ENCODE measurements around the gene DNAJA3.

Gene DNAJA3

DNA sequence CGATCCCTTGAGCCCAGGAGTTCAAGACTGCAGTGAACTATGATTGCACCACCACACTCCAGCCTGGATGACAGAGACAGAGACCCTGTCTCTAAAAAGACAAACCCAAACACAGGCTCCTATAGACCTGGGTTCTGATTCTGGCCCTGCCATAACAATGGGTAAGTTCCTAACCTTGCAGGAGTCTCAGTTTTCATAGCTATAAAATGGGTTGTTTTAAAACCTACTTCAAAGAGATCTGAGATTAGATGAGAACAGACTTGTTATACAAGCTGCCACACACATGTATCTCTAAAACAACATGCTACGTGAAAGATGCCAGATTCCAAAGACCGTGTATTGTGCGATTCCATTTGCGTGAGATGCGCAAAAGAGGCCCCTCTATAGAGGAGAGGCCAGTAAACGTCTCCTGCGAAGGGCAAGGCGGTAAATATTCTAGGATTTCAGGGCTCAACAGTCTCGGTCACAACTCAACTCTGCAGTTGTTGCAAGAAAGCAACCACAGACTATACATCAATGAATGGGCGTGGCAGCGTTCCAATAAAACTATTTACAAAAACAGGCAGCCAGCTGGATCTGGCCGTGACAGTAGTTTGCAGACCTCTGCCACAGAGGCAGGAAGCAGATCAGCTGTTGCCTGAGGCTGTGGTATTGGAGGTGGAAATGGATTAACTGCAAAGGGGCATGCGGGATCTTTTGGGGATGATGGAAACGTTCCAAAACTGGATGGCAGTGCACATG is 15.2 kb upstream of the DNAJA3 start:
- ChIA-PET POLR2A (interaction anchor here (0.9 kb wide), 1 partner anchor 18 kb away, joined by 3 read pairs; no protein-coding TSS in a partner anchor), CTCF (interaction anchor here (0.8 to 12.3 kb wide), 9 partner anchors 8 to 210 kb away, joined by 3 to 218 read pairs (median 6); no protein-coding TSS in a partner anchor)
- no peak overlapping the region for H3K4me3 ChIP-seq (ENCODE audit: low read depth, low read length)
- TF ChIP-seq, protein P1, sequence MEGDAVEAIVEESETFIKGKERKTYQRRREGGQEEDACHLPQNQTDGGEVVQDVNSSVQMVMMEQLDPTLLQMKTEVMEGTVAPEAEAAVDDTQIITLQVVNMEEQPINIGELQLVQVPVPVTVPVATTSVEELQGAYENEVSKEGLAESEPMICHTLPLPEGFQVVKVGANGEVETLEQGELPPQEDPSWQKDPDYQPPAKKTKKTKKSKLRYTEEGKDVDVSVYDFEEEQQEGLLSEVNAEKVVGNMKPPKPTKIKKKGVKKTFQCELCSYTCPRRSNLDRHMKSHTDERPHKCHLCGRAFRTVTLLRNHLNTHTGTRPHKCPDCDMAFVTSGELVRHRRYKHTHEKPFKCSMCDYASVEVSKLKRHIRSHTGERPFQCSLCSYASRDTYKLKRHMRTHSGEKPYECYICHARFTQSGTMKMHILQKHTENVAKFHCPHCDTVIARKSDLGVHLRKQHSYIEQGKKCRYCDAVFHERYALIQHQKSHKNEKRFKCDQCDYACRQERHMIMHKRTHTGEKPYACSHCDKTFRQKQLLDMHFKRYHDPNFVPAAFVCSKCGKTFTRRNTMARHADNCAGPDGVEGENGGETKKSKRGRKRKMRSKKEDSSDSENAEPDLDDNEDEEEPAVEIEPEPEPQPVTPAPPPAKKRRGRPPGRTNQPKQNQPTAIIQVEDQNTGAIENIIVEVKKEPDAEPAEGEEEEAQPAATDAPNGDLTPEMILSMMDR (IDR thresholded peaks at IDR 0.05; ENCODE audit: insufficient read depth, low read length, missing control alignments) = no peak
- DNase-seq (ENCODE audit: low read depth, low spot score) = peak; percentile 80

DNA sequence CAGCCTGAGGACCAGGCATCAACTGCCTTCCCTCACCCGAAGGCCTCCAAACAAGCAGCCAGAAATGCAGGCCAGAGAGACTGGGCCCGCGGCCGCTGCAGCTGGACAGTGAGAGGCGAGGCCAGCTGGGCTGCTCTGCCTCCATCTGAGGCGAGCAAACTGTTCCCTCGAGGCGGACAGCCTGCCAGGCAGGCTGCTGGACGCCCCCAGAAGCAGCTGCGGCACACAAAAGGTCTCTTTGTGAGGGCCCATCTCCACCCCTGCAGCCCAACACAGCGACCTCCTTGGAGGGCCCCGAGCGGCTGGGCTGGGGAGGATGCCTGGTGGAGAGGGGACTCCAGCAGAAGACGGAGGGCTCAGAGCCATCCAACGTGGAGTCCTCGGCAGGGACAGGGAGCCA is 14.0 kb upstream of the DNAJA3 start:
- ChIA-PET POLR2A (no interaction called here), CTCF (interaction anchor here (1.3 to 12.3 kb wide), 5 partner anchors 9 to 212 kb away, joined by 3 to 218 read pairs (median 6); no protein-coding TSS in a partner anchor)
- no peak for DNase-seq (ENCODE audit: low read depth, low spot score)

DNA sequence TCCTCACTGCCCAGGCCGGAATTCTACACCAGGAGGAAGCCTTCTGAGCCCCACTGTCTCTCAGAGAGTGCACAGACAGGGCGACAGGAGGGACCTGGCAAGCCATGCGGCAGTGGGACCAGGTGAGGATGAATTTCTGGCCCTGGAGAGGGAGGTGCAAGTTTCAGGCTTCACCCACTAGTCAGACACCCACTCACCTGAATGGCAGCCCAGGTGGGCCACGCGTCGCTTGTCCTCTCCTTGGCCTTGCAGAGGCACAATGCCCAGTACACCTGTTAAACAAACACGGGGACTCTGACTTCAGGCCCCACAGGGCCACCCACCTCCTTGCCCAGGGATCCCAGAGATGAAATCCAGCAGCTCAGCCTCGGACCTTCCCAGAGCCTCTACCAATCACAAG is 13.5 kb upstream of the DNAJA3 start:
- no peak overlapping the region for H3K4me3 ChIP-seq (ENCODE audit: low read depth, low read length)
- TF ChIP-seq, protein P1 (IDR thresholded peaks at IDR 0.05; ENCODE audit: insufficient read depth, low read length, missing control alignments) = no peak
- DNase-seq (ENCODE audit: low read depth, low spot score) = no peak
- POLR2A ChIA-PET = no interaction called here
- CTCF ChIA-PET = interaction anchor here (1.3 to 12.3 kb wide), 3 partner anchors 10 to 158 kb away, joined by 3 to 218 read pairs (median 6); no protein-coding TSS in a partner anchor

More for the DNA sequence above, 14.0 kb upstream of the DNAJA3 start:
- H3K4me3 ChIP-seq (ENCODE audit: low read depth, low read length) = no peak overlapping the region
- TF ChIP-seq, protein P1 (IDR thresholded peaks at IDR 0.05; ENCODE audit: insufficient read depth, low read length, missing control alignments) = no peak

DNA sequence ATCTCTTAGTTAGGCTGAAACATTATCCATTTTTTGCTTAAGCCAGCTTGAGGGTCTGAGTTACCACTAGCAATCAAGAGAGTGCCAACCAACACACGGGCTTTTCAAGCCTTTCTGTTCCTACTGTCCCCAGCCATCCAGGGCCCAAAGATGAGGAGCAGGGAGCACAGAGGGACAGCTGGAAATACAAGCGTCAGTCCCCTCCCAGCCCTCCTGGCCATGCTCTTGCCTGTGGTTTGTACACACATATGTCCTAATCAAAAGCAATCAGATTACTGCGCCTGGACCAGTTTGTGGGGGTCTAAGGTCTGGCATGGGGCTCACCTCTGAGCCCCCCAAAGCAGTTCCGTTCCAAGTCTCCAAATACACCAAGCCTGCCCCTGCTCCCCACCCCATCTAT is 12.8 kb upstream of the DNAJA3 start:
- ChIA-PET POLR2A (no interaction called here), CTCF (interaction anchor here (2.0 to 12.3 kb wide), 2 partner anchors 11 to 21 kb away, joined by 6 to 218 read pairs; no protein-coding TSS in a partner anchor)
- DNase-seq (ENCODE audit: low read depth, low spot score) = no peak
- TF ChIP-seq, protein P1 (IDR thresholded peaks at IDR 0.05; ENCODE audit: insufficient read depth, low read length, missing control alignments) = no peak
- H3K4me3 ChIP-seq (ENCODE audit: low read depth, low read length) = no peak overlapping the region

DNA sequence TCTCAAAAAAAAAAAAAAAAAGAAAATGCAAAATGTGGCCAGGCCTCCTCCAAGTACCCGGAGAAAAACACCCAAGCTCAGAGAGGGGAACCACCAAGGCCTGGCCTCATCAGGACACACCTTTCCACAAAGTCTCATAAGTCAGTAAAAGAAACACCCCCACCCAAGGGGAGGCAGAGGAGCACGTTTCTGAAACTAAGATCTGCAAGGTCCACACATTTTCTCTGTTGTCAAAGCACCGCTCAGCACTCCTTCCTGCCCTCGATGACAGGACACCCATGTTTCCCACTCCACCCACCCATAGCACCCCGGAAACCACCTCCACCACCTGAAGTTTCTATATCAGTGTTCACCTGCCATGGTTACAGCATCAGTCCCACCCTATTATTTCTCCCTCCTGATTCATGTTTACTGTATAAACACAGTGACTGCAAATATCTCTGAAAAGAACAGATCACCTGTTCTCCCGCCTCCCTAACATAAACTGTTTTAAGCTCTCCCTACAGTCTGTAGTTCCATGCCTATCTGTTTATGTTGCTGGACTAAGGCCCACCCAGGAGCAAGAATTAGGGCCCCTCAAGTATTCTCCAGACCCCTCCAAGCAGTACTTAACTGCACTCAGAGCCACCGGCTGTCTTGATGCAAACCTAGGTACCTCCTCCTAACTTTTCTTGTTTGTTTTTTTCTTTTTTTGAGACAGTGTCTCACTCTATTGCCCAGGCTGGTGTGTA is 11.3 kb upstream of the DNAJA3 start:
- TF ChIP-seq, protein P1 (IDR thresholded peaks at IDR 0.05; ENCODE audit: insufficient read depth, low read length, missing control alignments) = no peak
- ChIA-PET POLR2A (interaction anchor here (1.8 kb wide), 1 partner anchor 39 kb away, joined by 5 read pairs; no protein-coding TSS in a partner anchor), CTCF (interaction anchor here (1.2 to 12.3 kb wide), 4 partner anchors 12 to 160 kb away, joined by 3 to 218 read pairs (median 8); no protein-coding TSS in a partner anchor)
- DNase-seq (ENCODE audit: low read depth, low spot score) = no peak
- no peak overlapping the region for H3K4me3 ChIP-seq (ENCODE audit: low read depth, low read length)

All from AG04449 (cell line).